CD4-positive, alpha-beta T cell treated with Interleukin-17A for 1 hour (primary cell): ENCODE data around the gene WWP2.
"Not testable (repeated sequence)": the region's sequence is repeated elsewhere in the genome, so short reads cannot be mapped to it uniquely, and the experiment has no call there.

Experiments
- DNase-seq: peaks from one replicate; pipeline ENCODE4 v3.0.0-alpha.2; 2020

Gene WWP2

DNA sequence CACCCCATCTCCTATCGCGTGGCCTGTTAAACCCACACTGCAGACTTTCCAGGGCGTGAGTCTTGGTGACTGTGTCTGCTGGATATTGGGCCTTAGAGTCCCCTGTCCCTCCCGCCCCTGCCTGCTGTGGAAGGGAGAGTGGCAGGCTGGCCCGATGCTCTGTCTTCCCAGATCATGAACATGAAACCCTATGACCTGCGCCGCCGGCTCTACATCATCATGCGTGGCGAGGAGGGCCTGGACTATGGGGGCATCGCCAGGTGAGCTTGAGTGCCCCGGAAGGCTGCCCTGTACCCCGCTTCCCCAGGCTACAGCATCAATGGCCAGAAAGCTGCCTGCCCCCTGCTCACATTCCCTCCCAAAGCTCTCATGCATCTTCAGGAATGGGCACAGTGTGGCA is 169.5 kb downstream of the WWP2 start:
- no peak for DNase-seq

- DNase-seq = no peak
These were observed 170.1 kb downstream of the WWP2 start for GRCh38 chr16:69932228-69932627.

- no peak for DNase-seq
These were observed 170.7 kb downstream of the WWP2 start for GRCh38 chr16:69932691-69933392.

DNA sequence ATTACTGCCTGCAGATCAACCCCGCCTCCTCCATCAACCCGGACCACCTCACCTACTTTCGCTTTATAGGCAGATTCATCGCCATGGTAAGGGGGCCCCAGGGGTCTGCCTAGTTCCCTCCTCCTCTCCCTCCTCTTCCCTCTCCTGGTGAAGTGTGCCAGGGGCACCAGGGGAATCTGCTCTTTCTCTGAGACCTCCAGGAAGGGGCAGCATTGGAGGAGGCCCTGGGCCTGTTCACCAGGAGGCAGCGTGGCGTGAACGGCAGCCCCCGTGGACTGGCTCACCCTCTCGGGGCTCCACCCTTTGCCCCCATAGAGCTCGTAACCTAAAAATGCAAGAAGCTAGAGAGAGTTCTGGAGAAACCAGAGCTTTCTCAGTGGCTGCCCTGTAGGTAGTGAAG is 171.9 kb downstream of the WWP2 start:
- no peak for DNase-seq

DNA sequence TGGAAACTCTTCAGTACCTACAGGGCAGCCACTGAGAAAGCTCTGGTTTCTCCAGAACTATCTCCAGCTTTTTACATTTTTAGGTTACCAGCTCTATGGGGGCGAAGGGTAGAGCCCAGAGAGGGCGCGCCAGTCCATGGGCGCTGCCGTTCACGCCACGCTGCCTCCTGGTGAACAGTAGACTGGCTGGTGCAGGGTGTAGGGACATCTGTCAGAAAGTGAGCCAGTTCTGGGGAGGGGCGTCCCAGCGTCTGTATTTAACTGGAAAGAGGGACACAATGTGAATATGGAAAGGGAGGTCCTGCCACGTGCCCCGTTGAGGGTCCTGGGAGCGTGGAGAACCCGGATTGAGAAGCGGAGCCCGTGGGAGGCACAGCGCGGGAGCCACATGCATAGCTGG is 172.6 kb downstream of the WWP2 start:
- no peak for DNase-seq

DNA sequence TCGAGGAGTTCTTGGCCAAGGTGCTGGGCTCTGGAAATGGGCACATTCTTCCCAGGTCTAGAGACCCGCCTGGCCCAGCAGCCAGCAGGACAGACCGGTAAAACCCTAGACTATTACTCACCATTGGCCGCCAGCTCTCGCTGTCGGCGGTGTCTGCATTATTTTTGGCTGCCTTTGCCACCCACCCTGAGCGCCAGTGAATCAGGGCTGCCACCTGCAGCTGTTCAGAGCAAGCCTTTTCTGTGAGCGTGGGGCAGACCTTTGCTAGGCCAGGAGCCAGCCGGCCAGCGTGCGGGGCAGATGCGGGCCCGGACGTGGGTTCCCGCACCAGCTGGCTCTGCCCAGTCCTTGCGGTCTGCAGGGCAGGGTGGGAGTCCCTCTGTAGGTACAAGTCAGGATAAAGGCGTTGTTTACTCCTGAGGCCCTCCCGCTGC is 173.2 kb downstream of the WWP2 start:
- no peak for DNase-seq

DNA sequence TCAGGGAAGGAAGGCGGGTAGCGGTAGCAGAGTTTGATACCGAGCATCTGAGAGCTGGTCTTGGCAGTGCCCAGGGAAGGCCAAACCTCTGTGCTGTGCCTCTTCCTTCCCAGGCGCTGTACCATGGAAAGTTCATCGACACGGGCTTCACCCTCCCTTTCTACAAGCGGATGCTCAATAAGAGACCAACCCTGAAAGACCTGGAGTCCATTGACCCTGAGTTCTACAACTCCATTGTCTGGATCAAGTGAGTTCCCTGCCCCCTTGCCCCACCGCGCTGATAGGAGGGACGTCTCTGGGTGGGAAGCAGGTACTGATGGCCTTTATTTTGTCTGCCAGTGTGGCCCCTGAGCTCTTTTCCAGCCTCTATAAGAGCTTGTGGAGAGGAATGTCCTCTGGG is 173.6 kb downstream of the WWP2 start:
- DNase-seq = no peak

- DNase-seq = no peak
These were observed 174.1 kb downstream of the WWP2 start for GRCh38 chr16:69936252-69936651.

DNA sequence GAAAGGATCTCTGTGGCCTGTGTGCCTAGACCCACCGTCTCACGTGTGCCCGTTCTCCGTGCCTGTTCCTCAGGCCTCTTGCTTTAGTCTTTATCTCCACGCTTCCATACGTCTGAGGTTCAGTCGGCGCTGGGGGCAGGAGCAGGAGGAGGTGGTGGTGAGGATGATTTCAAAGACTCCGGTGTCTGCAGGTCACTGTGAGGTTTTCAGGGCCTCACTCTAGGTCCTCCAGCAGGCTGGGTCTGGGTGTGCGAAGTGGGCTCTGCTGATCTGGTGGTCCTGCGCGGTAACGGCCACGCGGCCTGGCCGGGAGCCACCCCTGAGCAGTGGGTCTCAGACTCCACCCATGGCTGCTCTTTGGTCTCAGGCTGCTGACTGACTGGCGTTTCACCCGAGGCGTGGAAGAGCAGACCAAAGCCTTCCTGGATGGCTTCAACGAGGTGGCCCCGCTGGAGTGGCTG is 174.6 kb downstream of the WWP2 start:
- DNase-seq = no peak

GRCh38 chr16:69937465-69937951 is 175.4 kb downstream of the WWP2 start:
- DNase-seq = no peak

DNA sequence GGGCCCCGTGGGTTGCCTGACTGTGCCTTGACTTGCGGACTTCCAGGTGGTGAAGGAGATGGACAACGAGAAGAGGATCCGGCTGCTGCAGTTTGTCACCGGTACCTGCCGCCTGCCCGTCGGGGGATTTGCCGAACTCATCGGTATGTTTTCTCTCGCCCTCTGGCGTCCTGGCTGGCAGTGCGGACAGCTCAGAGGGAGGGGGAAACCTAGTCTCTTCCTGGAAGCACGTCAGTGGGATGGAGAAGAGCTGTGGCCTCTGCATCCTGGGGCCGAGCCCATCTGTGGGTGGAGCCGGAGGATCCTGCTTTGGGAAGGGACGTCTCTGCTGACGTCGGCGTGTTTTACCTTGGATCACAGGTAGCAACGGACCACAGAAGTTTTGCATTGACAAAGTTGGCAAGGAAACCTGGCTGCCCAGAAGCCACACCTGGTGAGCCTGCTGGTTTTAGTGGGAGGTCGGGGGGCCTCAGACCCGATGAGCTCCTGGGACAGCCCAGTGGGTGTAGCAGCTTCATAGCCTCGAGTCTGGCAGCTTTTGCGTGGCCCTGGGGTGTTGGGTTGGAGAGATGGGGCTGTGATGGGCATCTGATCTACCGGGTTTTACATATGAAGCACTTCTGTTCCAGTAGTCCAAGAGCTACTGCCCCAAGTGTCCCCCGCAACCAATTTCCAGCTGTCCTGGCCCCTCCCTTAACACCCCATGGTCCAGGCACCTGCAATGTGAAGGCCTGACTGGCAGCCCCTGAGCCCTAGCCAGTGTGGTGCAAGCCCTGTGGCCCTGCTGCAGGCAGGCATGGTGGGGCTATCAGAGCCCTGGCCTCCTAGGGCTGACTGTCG is 177.1 kb downstream of the WWP2 start:
- no peak for DNase-seq

DNA sequence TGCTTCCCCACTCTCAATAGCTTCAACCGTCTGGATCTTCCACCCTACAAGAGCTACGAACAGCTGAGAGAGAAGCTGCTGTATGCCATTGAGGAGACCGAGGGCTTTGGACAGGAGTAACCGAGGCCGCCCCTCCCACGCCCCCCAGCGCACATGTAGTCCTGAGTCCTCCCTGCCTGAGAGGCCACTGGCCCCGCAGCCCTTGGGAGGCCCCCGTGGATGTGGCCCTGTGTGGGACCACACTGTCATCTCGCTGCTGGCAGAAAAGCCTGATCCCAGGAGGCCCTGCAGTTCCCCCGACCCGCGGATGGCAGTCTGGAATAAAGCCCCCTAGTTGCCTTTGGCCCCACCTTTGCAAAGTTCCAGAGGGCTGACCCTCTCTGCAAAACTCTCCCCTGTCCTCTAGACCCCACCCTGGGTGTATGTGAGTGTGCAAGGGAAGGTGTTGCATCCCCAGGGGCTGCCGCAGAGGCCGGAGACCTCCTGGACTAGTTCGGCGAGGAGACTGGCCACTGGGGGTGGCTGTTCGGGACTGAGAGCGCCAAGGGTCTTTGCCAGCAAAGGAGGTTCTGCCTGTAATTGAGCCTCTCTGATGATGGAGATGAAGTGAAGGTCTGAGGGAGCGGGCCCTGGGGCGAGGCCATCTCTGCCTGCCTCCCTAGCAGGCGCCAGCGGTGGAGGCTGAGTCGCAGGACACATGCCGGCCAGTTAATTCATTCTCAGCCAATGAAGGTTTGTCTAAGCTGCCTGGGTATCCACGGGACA is 177.9 kb downstream of the WWP2 start:
- DNase-seq = no peak

GRCh38 chr16:69940676-69941075 is 178.5 kb downstream of the WWP2 start:
- no peak for DNase-seq

DNA sequence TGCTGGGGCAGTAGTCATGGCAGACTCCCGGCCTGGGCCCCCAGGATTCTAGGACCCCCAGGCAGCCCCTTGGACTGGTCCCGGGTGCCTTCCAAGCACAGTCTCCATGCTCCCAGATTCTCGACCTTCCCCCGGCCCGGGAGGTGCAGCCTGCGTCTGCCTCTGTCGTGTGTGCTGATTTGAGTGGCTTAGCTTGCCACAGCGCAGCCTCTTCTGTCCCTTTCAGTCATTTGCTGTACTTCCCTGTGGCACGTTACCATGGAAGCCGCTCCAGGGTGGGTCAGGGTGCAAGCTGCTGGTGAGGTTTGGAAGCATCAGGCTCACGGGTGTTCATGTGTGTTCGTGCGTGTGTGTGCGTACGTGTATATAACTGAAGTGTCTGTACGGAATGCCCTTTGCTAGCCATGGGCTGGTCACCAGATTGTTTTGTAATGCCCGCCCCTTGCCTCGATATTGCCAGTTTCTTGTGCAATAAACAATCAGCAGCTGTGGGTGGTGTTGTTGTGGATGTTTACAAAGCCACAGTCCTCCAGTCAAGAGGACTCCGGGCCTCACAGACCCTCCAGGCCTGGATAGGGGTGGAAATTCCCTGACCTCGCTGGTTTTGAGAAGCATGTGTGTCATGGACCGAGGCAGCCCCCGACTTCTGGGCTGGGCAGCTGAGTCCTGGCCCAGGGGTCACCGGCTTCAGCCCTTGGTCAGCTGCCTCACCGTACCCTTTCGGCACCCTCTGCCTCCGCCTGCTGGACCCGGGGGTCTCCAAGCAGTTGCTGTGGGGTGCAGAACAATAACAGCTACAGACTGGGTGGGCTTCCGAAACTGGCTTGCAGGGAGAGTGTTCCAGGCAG is 179.3 kb downstream of the WWP2 start:
- DNase-seq = no peak

GRCh38 chr16:69942099-69942491 is 180.0 kb downstream of the WWP2 start:
- no peak for DNase-seq

- no peak for DNase-seq
These were observed 180.6 kb downstream of the WWP2 start for GRCh38 chr16:69942627-69943170.

DNA sequence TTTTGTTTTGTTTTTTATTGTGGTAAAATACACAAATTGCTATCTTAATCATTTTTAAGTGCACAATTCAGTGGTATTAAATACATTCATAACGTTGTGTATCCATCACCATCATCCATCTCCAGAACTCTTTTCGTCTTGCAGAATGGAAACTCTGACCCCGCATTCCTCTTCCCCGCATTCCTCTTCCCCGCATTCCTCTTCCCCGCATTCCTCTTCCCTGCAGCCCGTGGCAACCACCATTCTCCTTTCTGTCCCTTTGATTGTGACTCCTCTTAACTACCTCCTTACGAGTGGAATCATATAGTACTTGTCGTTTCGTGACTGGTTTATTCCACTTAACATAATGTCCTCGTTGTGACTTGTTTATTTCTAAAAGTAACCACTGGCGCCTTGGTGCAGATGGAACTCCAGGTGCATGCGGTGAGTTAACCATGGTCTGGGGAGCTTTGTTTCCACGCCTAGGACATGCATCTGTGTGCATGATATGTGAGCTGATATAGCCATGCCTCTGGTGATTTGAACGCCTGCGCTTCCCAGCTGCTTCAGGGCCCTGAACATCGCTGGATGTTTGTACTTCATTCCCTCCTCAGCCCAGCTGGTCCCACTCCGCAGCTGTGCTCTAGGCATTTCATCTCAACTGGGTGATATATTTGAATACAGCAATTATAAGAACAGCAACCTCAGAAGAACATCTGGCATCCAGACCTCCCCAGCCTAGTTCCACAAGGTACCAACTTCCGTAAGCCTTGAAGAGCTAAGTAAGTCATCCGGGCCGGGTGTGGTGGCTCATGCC is 181.3 kb downstream of the WWP2 start:
- not testable (repeated sequence) for DNase-seq

- DNase-seq = not testable (repeated sequence)
These were observed 188.3 kb downstream of the WWP2 start for GRCh38 chr16:69950411-69950810.

- DNase-seq = not testable (repeated sequence)
These were observed 189.0 kb downstream of the WWP2 start, which contains the start of gene CLEC18A for GRCh38 chr16:69951017-69951671. CLEC18A (plus strand) TSS chr16:69951334; CDS start chr16:69951367, 33 bp downstream.

GRCh38 chr16:69951672-69952031 is 189.5 kb downstream of the WWP2 start:
- not testable (repeated sequence) for DNase-seq
